ENCODE data around the gene SEC63.
"Not testable (repeated sequence)": the region's sequence is repeated elsewhere in the genome, so short reads cannot be mapped to it uniquely, and the experiment has no call there.

Gene SEC63

GRCh38 chr6:107972413-107973096, 14.5 kb upstream of the SEC63 start:
- no peak for DNase-seq

- DNase-seq = no peak
These were observed 13.2 kb upstream of the SEC63 start for GRCh38 chr6:107971181-107971580.

GRCh38 chr6:107970255-107970654, 12.2 kb upstream of the SEC63 start:
- no peak for DNase-seq

- DNase-seq = no peak
These were observed 10.1 kb upstream of the SEC63 start for GRCh38 chr6:107968081-107968480.

GRCh38 chr6:107965746-107966145, 7.7 kb upstream of the SEC63 start:
- no peak for DNase-seq

GRCh38 chr6:107962723-107963122, 4.7 kb upstream of the SEC63 start:
- no peak for DNase-seq

GRCh38 chr6:107959392-107959791, 1.4 kb upstream of the SEC63 start:
- no peak for DNase-seq

- DNase-seq = not testable (repeated sequence)
These were observed 818 bp upstream of the SEC63 start for GRCh38 chr6:107958689-107959362.

- peak; percentile 46 for DNase-seq
These were observed 600 bp downstream of the SEC63 start for GRCh38 chr6:107957308-107957908.

- no peak for DNase-seq
These were observed 1.3 kb downstream of the SEC63 start for GRCh38 chr6:107956586-107957307.

- no peak for DNase-seq
These were observed 1.8 kb downstream of the SEC63 start for GRCh38 chr6:107956181-107956580.

- DNase-seq = not testable (repeated sequence)
These were observed 4.1 kb downstream of the SEC63 start for GRCh38 chr6:107953858-107954414.

GRCh38 chr6:107943626-107944439, 14.2 kb downstream of the SEC63 start:
- no peak for DNase-seq

GRCh38 chr6:107942142-107942541, 15.9 kb downstream of the SEC63 start:
- DNase-seq = no peak

- no peak for DNase-seq
These were observed 16.4 kb downstream of the SEC63 start for GRCh38 chr6:107941627-107942026.

GRCh38 chr6:107941199-107941598, 16.8 kb downstream of the SEC63 start:
- no peak for DNase-seq

GRCh38 chr6:107936910-107937292, 21.1 kb downstream of the SEC63 start:
- not testable (repeated sequence) for DNase-seq

GRCh38 chr6:107936162-107936909, 21.7 kb downstream of the SEC63 start:
- no peak for DNase-seq

GRCh38 chr6:107934229-107934628, 23.8 kb downstream of the SEC63 start:
- not testable (repeated sequence) for DNase-seq

- no peak for DNase-seq
These were observed 25.4 kb downstream of the SEC63 start for GRCh38 chr6:107932580-107932979.

GRCh38 chr6:107931894-107932293, 26.1 kb downstream of the SEC63 start:
- DNase-seq = no peak

GRCh38 chr6:107928984-107929383, 29.0 kb downstream of the SEC63 start:
- no peak for DNase-seq

Data from GDM1 (cell line).